ENCODE measurements around the gene C1GALT1. TPM values are rescaled to one million over a fixed set of nuclear protein-coding genes. Genes with fewer than 3 reads are reported as not detected.
"Not testable (repeated sequence)": the region's sequence is repeated elsewhere in the genome, so short reads cannot be mapped to it uniquely, and the experiment has no call there.

Gene C1GALT1
- total RNA-seq, 1 experiment from 2014 or later = 15.6 TPM

GRCh38 chr7:7191137-7191536 lies 8.8 kb downstream of the C1GALT1 start:
- intact Hi-C loops (cut with micrococcal nuclease; ENCODE audit: unreplicated experiment) = no loop called here
- Histone ChIP-seq H3K27ac (ENCODE audit: low read depth, low read length, poor library complexity, severe bottlenecking) (no peak overlapping the region), H3K4me1 (ENCODE audit: insufficient read depth, low read length, poor library complexity, severe bottlenecking) (peaks cover 4% of the 10 kb centered on the region), H3K36me3 (ENCODE audit: insufficient read depth, low read length, poor library complexity, severe bottlenecking) (no peaks in the 10 kb centered on the region), H3K27me3 (replicated peaks; ENCODE audit: insufficient read depth, low read depth, low read length, poor library complexity) (no peaks in the 10 kb centered on the region), H3K9me3 (ENCODE audit: low read depth, low read length, poor library complexity, severe bottlenecking) (peaks cover 3% of the 10 kb centered on the region), H3K4me3 (ENCODE audit: low read depth, low read length, poor library complexity, severe bottlenecking) (no peak overlapping the region)
- BruUV-seq (replicated peaks) = no TSS peak
- TF ChIP-seq EZH2 (IDR thresholded peaks at IDR 0.05; ENCODE audit: borderline replicate concordance, low read depth, low read length, poor library complexity, severe bottlenecking) = no peak
- TF ChIP-seq CTCF (conservative IDR thresholded peaks at IDR 0.05; ENCODE audit: low read depth, low read length) = no peak
- CTCF ChIA-PET = no interaction called here
- no peak for DNase-seq (ENCODE audit: low spot score)
- POLR2A ChIA-PET (ENCODE audit: low non-redundant PET) = no interaction called here

GRCh38 chr7:7192798-7193788 lies 10.7 kb downstream of the C1GALT1 start:
- POLR2A ChIA-PET (ENCODE audit: low non-redundant PET); H3K27ac ChIP-seq (ENCODE audit: low read depth, low read length, poor library complexity, severe bottlenecking); CTCF ChIA-PET; H3K36me3 ChIP-seq (ENCODE audit: insufficient read depth, low read length, poor library complexity, severe bottlenecking); H3K27me3 ChIP-seq (replicated peaks; ENCODE audit: insufficient read depth, low read depth, low read length, poor library complexity); intact Hi-C loops (cut with micrococcal nuclease; ENCODE audit: unreplicated experiment); H3K4me3 ChIP-seq (ENCODE audit: low read depth, low read length, poor library complexity, severe bottlenecking); BruUV-seq (replicated peaks); DNase-seq (ENCODE audit: low spot score); H3K9me3 ChIP-seq (ENCODE audit: low read depth, low read length, poor library complexity, severe bottlenecking); H3K4me1 ChIP-seq (ENCODE audit: insufficient read depth, low read length, poor library complexity, severe bottlenecking): not testable (repeated sequence)

- H3K36me3 ChIP-seq (ENCODE audit: insufficient read depth, low read length, poor library complexity, severe bottlenecking); H3K4me1 ChIP-seq (ENCODE audit: insufficient read depth, low read length, poor library complexity, severe bottlenecking); H3K27ac ChIP-seq (ENCODE audit: low read depth, low read length, poor library complexity, severe bottlenecking); DNase-seq (ENCODE audit: low spot score); H3K27me3 ChIP-seq (replicated peaks; ENCODE audit: insufficient read depth, low read depth, low read length, poor library complexity); CTCF ChIA-PET; BruUV-seq (replicated peaks); POLR2A ChIA-PET (ENCODE audit: low non-redundant PET); intact Hi-C loops (cut with micrococcal nuclease; ENCODE audit: unreplicated experiment); H3K9me3 ChIP-seq (ENCODE audit: low read depth, low read length, poor library complexity, severe bottlenecking); H3K4me3 ChIP-seq (ENCODE audit: low read depth, low read length, poor library complexity, severe bottlenecking): not testable (repeated sequence)
These were observed 17.2 kb downstream of the C1GALT1 start for GRCh38 chr7:7199592-7199991.

- H3K4me3 ChIP-seq (ENCODE audit: low read depth, low read length, poor library complexity, severe bottlenecking); H3K27me3 ChIP-seq (replicated peaks; ENCODE audit: insufficient read depth, low read depth, low read length, poor library complexity); H3K4me1 ChIP-seq (ENCODE audit: insufficient read depth, low read length, poor library complexity, severe bottlenecking); H3K27ac ChIP-seq (ENCODE audit: low read depth, low read length, poor library complexity, severe bottlenecking); CTCF ChIA-PET; POLR2A ChIA-PET (ENCODE audit: low non-redundant PET); H3K36me3 ChIP-seq (ENCODE audit: insufficient read depth, low read length, poor library complexity, severe bottlenecking); BruUV-seq (replicated peaks); DNase-seq (ENCODE audit: low spot score); H3K9me3 ChIP-seq (ENCODE audit: low read depth, low read length, poor library complexity, severe bottlenecking); intact Hi-C loops (cut with micrococcal nuclease; ENCODE audit: unreplicated experiment): not testable (repeated sequence)
These were observed 17.9 kb downstream of the C1GALT1 start for GRCh38 chr7:7200255-7200654.
